SK-N-SH (cell line): ENCODE results near the gene ZSWIM5. TPM values are rescaled to one million over a fixed set of nuclear protein-coding genes. Genes with fewer than 3 reads are reported as not detected.

ENCODE experiments used
- CTCF ChIA-PET: fragments of 300-600, 350-600 bp; formaldehyde crosslinking; extraction: SDS; loops from one replicate; lab custom pipeline; 2021; lab: Yijun Ruan, JAX
- POLR2A ChIA-PET: fragments of 350-600 bp; sonication (Branson Sonifier 250); formaldehyde crosslinking; extraction: SDS; loops from one replicate; lab custom pipeline; 2020; ENCODE audit warnings: antibody characterized with exemption, inconsistent platforms; lab: Yijun Ruan, JAX
- DNase-seq: peaks from one replicate; pipeline ENCODE4 v3.0.0; 2012
- H2AFZ ChIP-seq: fragments of 200-600 bp; sonication (generic); 2 replicates; pipeline ENCODE4 v1.8.1; 2016; ENCODE audit warnings: antibody characterized with exemption, mild to moderate bottlenecking, low read depth
- H3F3A ChIP-seq: fragments of 200-600 bp; sonication (generic); replicated peaks from 2 replicates; pipeline ENCODE3; 2016; ENCODE audit warnings: antibody characterized with exemption, mild to moderate bottlenecking; ENCODE audit not compliant: insufficient read depth
- H3K27ac ChIP-seq, 2 experiments: fragments of 200-500 bp in 1 of 2; fragments of 200-600 bp in 1 of 2; sonication (Bioruptor generic) in 1 of 2; sonication (generic), shearing (Covaris generic) in 1 of 2; 2 replicates each; pipeline versions ENCODE4 v1.5.1 to v1.6.1; 2014 to 2016; ENCODE audit warnings: low read depth in 2 of 2, inconsistent platforms in 1 of 2, low read length in 1 of 2, mild to moderate bottlenecking in 1 of 2, mixed read lengths in 1 of 2
- H3K27me3 ChIP-seq: fragments of 200-600 bp; sonication (generic), shearing (Covaris generic); 2 replicates; pipeline ENCODE4 v1.6.1; 2016; ENCODE audit warnings: mixed run types; ENCODE audit not compliant: insufficient read depth
- H3K36me3 ChIP-seq, 2 experiments: fragments of 200-500 bp in 1 of 2; fragments of 200-600 bp in 1 of 2; sonication (Bioruptor generic) in 1 of 2; sonication (generic) in 1 of 2; replicated peaks in 1 of 2; 2 replicates each; pipeline versions ENCODE3 to v1.5.1; 2014 to 2016; ENCODE audit warnings: low read length in 1 of 2, mild to moderate bottlenecking in 1 of 2; ENCODE audit not compliant: insufficient read depth in 2 of 2, control insufficient read depth in 1 of 2
- H3K4me1 ChIP-seq, 2 experiments: fragments of 200-500 bp in 1 of 2; fragments of 200-600 bp in 1 of 2; sonication (Bioruptor generic) in 1 of 2; sonication (generic), shearing (Covaris generic) in 1 of 2; 2 replicates each; pipeline versions ENCODE4 v1.5.1 to v1.6.1; 2014 to 2016; ENCODE audit warnings: low read depth in 1 of 2, low read length in 1 of 2, mixed run types in 1 of 2; ENCODE audit not compliant: insufficient read depth in 2 of 2, control insufficient read depth in 1 of 2
- H3K4me2 ChIP-seq: fragments of 200-600 bp; sonication (generic), shearing (Covaris generic); 2 replicates; pipeline ENCODE4 v1.6.1; 2017; ENCODE audit warnings: mixed run types
- H3K4me3 ChIP-seq, 2 experiments: fragments of 200-500 bp in 1 of 2; fragments of 200-600 bp in 1 of 2; sonication (Bioruptor generic) in 1 of 2; sonication (generic), shearing (Covaris generic) in 1 of 2; 2 replicates each; pipeline versions ENCODE4 v1.5.1 to v1.8.1; 2014 to 2016; ENCODE audit warnings: low read depth in 2 of 2, inconsistent platforms in 1 of 2, low read length in 1 of 2, mild to moderate bottlenecking in 1 of 2, mixed read lengths in 1 of 2, moderate library complexity in 1 of 2
- H3K79me2 ChIP-seq: fragments of 200-600 bp; sonication (generic); 2 replicates; pipeline ENCODE4 v1.8.1; 2017; ENCODE audit warnings: mild to moderate bottlenecking; ENCODE audit not compliant: insufficient read depth
- H3K9ac ChIP-seq: fragments of 200-600 bp; sonication (generic); 2 replicates; pipeline ENCODE4 v1.6.1; 2017; ENCODE audit warnings: mixed run types
- H3K9me2 ChIP-seq: fragments of 200-600 bp; sonication (generic); 2 replicates; pipeline ENCODE4 v1.6.1; 2017; ENCODE audit warnings: mixed run types
- H3K9me3 ChIP-seq: fragments of 200-600 bp; sonication (generic); 2 replicates; pipeline ENCODE4 v1.6.1; 2017; ENCODE audit warnings: mixed run types, mild to moderate bottlenecking, moderate library complexity
- H4K20me1 ChIP-seq: fragments of 200-600 bp; sonication (generic); 2 replicates; pipeline ENCODE4 v1.6.1; 2017; ENCODE audit warnings: mild to moderate bottlenecking, mixed run types; ENCODE audit not compliant: insufficient read depth
- ELF1 ChIP-seq: IDR thresholded peaks from 2 replicates; pipeline ENCODE4 v1.4.0; 2012
- FOXJ3 ChIP-seq: sonication (generic); formaldehyde crosslinking; IDR thresholded peaks from 2 replicates; pipeline ENCODE4 v1.5.1; 2020; ENCODE audit warnings: mild to moderate bottlenecking, missing genetic modification reagents
- JUND ChIP-seq: IDR thresholded peaks from 2 replicates; pipeline ENCODE4 v1.4.0; 2012
- NRF1 ChIP-seq: IDR thresholded peaks from 2 replicates; pipeline ENCODE4 v1.6.1; 2012; ENCODE audit warnings: low read depth, mild to moderate bottlenecking, low read length
- POLR2AphosphoS5 ChIP-seq: IDR thresholded peaks from 2 replicates; pipeline ENCODE4 v1.6.1; 2012; ENCODE audit warnings: low read depth, low read length
- RFX5 ChIP-seq: IDR thresholded peaks from 2 replicates; pipeline ENCODE4 v1.6.1; 2012; ENCODE audit warnings: mild to moderate bottlenecking, improper control_type of control experiment, low read length
- RXRA ChIP-seq: IDR thresholded peaks from 2 replicates; pipeline ENCODE4 v1.4.0; 2012; ENCODE audit warnings: low read depth, mild to moderate bottlenecking, borderline replicate concordance
- SMC3 ChIP-seq: IDR thresholded peaks from 2 replicates; pipeline ENCODE4 v1.6.1; 2012; ENCODE audit warnings: low read depth, low read length, improper control_type of control experiment
- TAF1 ChIP-seq: IDR thresholded peaks from 2 replicates; pipeline ENCODE4 v1.6.1; 2012; ENCODE audit warnings: low read depth, mild to moderate bottlenecking, low read length, moderate library complexity, borderline replicate concordance
- whole genome bisulfite sequencing: methylation state at CpG from one replicate; pipeline ENCODE4 v1.1.6; 2017; ENCODE audit warnings: low lambda C conversion rate; 5-methylcytosine and 5-hydroxymethylcytosine counted together
- polyA plus RNA-seq, 3 experiments: library from polyadenylated mRNA; depleted of rRNA; stranded (reverse); fragments of >200 nt; gene quantifications; 2 replicates each; pipeline ENCODE4 v1.2.3, GENCODE V29; 2012
- TF ChIP-seq, protein P1 (sequence below): IDR thresholded peaks from 2 replicates; pipeline ENCODE4 v1.4.0; 2012; ENCODE audit warnings: low read depth, borderline replicate concordance
- TF ChIP-seq, protein P2 (sequence below): fragments of 150-350 bp; IDR thresholded peaks from 2 replicates; pipeline ENCODE4 v1.6.1; 2017; ENCODE audit warnings: antibody characterized with exemption, low read length, low read depth, borderline replicate concordance
- TF ChIP-seq, protein P3 (sequence below): IDR thresholded peaks from 2 replicates; pipeline ENCODE4 v1.6.1; 2012; ENCODE audit warnings: mild to moderate bottlenecking, low read depth, low read length, moderate library complexity
- TF ChIP-seq, protein P4 (sequence below): fragments of 200-600 bp; sonication (generic); IDR thresholded peaks from 2 replicates; pipeline ENCODE4 v1.6.1; 2017; ENCODE audit warnings: antibody characterized with exemption, mild to moderate bottlenecking, moderate library complexity

Gene ZSWIM5
- polyA plus RNA-seq, 1 of the 3 experiments (the other 2 are of a cell fraction): 0.07 TPM

DNA sequence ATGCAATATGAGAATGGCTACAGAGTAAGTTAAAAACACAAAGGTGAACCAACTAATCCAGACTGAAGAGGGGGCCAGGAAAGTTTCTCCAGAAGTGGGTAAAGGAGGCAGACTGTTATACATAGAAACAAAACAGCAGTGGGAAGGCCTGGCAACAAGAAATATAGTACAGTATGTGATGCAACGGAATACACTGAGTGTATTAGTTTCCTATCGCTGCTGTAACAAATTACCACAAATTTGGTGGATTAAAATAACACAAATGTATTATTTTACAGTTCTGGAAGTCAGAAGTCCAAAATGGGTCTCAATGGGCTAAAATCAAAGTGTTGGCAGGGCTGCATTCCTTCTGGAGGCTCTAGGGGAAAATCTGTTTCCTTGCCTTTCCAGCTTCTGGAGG lies 95.2 kb downstream of the ZSWIM5 start:
- H3K9me3 ChIP-seq: no peaks in the 10 kb centered on the region
- H3K79me2 ChIP-seq: no peaks in the 10 kb centered on the region
- H3K36me3 ChIP-seq: no peaks in the 10 kb centered on the region
- 33% methylated on average over 2 of the region's 2 CpGs for WGBS
- POLR2A ChIA-PET: no interaction called here
- H2AFZ ChIP-seq: no peak overlapping the region
- H3K27ac ChIP-seq: no peak overlapping the region
- H3K9ac ChIP-seq: no peak overlapping the region
- H3F3A ChIP-seq: no peaks in the 10 kb centered on the region
- H4K20me1 ChIP-seq: no peaks in the 10 kb centered on the region
- DNase-seq: no peak
- no peaks in the 10 kb centered on the region for H3K4me1 ChIP-seq
- no peak overlapping the region for H3K4me3 ChIP-seq
- TF ChIP-seq NRF1 (no peak), TAF1 (no peak), ELF1 (no peak), POLR2AphosphoS5 (no peak), RFX5 (no peak), SMC3 (no peak), RXRA (no peak), JUND (no peak), FOXJ3 (CRISPR knock-in tag) (no peak)
- TF ChIP-seq, protein P1, sequence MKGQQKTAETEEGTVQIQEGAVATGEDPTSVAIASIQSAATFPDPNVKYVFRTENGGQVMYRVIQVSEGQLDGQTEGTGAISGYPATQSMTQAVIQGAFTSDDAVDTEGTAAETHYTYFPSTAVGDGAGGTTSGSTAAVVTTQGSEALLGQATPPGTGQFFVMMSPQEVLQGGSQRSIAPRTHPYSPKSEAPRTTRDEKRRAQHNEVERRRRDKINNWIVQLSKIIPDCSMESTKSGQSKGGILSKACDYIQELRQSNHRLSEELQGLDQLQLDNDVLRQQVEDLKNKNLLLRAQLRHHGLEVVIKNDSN: no peak
- TF ChIP-seq, protein P2, sequence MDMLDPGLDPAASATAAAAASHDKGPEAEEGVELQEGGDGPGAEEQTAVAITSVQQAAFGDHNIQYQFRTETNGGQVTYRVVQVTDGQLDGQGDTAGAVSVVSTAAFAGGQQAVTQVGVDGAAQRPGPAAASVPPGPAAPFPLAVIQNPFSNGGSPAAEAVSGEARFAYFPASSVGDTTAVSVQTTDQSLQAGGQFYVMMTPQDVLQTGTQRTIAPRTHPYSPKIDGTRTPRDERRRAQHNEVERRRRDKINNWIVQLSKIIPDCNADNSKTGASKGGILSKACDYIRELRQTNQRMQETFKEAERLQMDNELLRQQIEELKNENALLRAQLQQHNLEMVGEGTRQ: no peak
- TF ChIP-seq, protein P3, sequence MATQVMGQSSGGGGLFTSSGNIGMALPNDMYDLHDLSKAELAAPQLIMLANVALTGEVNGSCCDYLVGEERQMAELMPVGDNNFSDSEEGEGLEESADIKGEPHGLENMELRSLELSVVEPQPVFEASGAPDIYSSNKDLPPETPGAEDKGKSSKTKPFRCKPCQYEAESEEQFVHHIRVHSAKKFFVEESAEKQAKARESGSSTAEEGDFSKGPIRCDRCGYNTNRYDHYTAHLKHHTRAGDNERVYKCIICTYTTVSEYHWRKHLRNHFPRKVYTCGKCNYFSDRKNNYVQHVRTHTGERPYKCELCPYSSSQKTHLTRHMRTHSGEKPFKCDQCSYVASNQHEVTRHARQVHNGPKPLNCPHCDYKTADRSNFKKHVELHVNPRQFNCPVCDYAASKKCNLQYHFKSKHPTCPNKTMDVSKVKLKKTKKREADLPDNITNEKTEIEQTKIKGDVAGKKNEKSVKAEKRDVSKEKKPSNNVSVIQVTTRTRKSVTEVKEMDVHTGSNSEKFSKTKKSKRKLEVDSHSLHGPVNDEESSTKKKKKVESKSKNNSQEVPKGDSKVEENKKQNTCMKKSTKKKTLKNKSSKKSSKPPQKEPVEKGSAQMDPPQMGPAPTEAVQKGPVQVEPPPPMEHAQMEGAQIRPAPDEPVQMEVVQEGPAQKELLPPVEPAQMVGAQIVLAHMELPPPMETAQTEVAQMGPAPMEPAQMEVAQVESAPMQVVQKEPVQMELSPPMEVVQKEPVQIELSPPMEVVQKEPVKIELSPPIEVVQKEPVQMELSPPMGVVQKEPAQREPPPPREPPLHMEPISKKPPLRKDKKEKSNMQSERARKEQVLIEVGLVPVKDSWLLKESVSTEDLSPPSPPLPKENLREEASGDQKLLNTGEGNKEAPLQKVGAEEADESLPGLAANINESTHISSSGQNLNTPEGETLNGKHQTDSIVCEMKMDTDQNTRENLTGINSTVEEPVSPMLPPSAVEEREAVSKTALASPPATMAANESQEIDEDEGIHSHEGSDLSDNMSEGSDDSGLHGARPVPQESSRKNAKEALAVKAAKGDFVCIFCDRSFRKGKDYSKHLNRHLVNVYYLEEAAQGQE: no peak
- TF ChIP-seq, protein P4, sequence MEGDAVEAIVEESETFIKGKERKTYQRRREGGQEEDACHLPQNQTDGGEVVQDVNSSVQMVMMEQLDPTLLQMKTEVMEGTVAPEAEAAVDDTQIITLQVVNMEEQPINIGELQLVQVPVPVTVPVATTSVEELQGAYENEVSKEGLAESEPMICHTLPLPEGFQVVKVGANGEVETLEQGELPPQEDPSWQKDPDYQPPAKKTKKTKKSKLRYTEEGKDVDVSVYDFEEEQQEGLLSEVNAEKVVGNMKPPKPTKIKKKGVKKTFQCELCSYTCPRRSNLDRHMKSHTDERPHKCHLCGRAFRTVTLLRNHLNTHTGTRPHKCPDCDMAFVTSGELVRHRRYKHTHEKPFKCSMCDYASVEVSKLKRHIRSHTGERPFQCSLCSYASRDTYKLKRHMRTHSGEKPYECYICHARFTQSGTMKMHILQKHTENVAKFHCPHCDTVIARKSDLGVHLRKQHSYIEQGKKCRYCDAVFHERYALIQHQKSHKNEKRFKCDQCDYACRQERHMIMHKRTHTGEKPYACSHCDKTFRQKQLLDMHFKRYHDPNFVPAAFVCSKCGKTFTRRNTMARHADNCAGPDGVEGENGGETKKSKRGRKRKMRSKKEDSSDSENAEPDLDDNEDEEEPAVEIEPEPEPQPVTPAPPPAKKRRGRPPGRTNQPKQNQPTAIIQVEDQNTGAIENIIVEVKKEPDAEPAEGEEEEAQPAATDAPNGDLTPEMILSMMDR: no peak
- TF ChIP-seq, all 33 proteins: peak for 0
- H3K9me2 ChIP-seq: no peaks in the 10 kb centered on the region
- no peaks in the 10 kb centered on the region for H3K27me3 ChIP-seq
- CTCF ChIA-PET: no interaction called here
- H3K4me2 ChIP-seq: no peak overlapping the region
